ENCODE results near the gene KRT5.
A peak's percentile ranks its signal among the peaks of the same experiment; 100 is the strongest.
"Not testable (repeated sequence)": the region's sequence is repeated elsewhere in the genome, so short reads cannot be mapped to it uniquely, and the experiment has no call there.

KRT5 gene

DNA sequence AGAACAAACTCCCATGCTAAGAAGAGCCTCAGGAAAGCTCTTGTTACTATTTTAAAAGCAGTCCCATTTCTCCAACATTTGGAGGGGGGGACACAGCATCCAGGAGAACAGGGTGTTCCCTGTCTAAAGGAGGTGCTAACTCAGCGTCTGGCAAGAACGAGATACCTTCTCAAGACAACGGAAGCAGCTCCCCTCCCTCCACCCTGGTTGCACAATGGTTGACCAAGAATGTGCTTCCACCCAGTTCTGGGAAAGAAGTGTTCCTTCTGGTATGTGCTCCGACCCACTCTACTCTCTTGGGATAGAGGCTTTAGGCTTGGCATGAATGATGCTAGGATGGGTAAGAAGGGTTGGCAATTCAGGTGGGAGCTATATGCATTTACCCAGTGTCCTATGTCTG, 25.7 kb downstream of the KRT5 start:
- peak; percentile 78 for DNase-seq (ENCODE audit: low spot score)

DNA sequence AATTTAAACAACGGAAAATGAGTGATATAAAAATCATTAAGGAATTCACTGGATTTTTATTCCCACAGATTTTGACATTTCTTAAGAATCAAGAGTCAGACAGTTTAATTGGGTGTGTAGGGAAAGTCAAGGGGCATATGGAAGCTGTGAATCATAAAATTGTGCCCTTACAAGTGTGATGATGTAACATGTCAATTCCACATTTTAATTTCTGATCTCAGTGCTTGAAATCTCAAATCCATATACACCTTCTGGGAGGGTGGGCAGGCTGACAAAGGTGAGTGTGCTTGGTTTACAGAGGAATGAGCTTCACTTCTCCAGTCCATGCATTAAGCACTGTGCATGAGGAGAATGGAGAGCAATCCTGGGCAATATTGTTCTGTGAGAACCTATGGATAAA, 26.1 kb downstream of the KRT5 start:
- no peak for DNase-seq (ENCODE audit: low spot score)

DNA sequence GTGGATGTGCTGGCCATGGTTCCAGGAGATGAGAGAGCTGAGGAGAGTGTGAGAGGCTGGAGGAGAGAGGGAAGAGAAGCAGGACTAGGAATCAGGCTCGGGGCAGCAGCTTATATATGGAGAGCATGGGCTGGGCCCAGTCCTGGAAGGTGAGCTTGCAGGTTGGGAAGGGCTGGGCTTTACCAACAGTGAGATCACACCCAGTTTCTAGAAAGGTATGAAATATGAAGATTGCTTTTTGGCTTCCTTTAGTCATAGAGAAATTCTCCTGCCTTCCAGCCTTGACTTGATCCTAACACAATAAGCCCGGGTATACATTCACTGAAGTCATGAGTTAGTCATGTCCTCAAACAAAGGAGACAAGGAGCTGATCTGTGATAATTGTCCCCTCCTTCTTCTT, 27.0 kb downstream of the KRT5 start, which contains the start of gene KRT6A:
Gene KRT6A, minus strand, starts transcription at position 86 of the 400 bp plus-strand sequence. Its CDS starts 69 bp downstream, at position 17.
- no peak for DNase-seq (ENCODE audit: low spot score)

DNA sequence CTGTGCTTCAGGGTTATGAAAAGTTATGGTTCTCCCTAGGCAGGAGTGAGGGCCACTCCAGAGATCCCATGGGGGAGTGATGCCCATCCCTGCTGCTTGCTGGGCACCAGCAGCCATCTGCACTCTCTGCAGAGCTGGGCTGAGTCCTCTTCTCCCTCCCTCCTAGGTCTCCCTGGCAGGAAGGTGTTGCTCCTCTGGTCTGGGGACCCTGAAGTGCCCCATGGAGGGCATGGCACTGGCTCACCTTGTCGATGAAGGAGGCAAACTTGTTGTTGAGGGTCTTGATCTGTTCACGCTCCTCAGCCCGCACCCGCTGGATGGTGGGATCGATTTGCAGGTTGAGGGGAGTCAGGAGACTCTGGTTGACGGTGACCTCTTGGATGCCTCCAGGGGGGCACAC, 27.8 kb downstream of the KRT5 start:
- DNase-seq (ENCODE audit: low spot score): not testable (repeated sequence)

DNA sequence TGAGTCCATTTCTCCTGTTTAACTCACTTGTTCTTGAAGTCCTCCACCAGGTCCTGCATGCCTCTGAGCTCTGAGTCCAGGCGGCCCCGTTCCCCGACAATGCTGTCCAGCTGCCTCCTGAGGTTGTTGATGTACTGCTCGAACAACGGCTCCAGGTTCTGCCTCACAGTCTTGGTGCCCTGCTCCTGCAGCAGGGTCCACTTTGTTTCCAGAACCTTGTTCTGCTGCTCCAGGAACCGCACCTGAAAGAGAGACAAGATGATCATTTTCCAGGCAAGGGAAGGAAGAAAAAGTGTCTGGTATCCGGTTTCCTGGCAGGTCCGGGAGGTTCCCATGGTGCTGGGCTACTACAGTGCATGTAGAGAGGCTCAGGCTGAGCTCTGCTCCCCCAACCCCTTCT, 28.7 kb downstream of the KRT5 start:
- not testable (repeated sequence) for DNase-seq (ENCODE audit: low spot score)

DNA sequence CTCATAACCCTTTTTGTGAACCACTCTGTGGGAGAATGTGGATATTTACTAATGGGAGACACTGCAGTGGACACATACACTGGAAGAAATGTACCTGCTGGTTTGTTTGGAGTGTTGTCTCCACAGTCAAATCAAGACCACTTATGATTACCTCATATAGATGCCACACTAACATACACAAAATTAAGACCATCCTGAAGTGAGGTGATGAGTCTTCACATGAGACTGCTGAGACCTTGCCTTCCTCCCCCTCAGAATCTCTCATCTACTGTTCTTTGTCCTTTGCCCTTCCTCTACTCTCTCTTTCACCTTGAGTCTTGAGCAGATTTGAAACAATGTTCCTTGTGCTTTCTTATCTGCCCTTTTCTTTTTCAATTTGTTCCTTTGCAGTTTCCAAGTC, 31.5 kb downstream of the KRT5 start:
- no peak for DNase-seq (ENCODE audit: low spot score)

DNA sequence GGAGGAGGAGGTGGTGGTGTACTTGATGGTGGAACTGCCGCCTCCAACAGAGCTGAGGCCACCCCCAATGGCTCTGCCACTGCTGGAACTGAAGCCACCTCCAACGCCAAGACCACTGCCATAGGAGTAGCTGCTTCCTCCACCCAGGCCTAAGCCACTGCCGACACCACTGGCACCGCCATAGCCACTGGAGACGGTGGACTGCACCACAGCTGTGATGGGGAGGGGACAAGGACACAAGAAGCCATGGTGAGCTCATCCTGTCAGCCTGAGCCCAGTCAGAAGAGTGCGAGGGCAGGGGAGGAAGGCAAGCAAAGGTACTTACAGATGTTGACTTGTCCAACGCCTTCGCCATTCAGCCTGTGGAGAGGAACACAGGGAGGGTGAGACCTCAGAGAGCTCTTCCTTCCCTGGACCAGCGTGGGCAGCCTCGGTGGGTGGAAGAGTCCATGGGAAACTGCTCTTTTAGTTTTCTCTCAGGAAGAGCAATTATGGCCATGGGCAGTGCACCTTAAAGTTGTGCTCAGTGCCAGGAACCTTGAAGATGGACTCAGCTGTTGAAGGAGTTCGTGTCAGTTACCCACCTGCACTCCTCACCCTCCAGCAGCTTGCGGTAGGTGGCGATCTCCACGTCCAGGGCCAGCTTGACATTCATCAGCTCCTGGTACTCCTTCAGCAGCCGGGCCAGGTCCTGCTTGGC, 32.3 kb downstream of the KRT5 start:
- not testable (repeated sequence) for DNase-seq (ENCODE audit: low spot score)

DNA sequence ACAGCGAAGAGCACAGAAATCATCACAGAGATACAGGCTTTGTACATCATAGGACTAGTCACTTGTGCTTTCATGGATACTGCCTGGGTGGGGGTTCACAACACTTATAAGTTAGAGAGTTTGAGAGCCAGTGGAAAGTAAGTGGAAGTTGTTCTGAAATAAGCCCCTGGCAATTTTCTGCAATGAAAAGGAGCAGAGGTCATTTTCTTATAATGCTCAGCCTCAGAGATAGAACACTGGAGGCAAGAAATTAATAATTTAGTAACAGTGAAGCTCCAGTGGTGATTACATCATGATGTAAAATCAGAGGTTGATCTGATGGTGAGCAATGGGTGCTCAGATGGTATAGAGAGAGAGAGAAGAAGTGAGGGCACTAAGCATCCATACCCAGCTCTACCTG, 33.0 kb downstream of the KRT5 start:
- no peak for DNase-seq (ENCODE audit: low spot score)

DNA sequence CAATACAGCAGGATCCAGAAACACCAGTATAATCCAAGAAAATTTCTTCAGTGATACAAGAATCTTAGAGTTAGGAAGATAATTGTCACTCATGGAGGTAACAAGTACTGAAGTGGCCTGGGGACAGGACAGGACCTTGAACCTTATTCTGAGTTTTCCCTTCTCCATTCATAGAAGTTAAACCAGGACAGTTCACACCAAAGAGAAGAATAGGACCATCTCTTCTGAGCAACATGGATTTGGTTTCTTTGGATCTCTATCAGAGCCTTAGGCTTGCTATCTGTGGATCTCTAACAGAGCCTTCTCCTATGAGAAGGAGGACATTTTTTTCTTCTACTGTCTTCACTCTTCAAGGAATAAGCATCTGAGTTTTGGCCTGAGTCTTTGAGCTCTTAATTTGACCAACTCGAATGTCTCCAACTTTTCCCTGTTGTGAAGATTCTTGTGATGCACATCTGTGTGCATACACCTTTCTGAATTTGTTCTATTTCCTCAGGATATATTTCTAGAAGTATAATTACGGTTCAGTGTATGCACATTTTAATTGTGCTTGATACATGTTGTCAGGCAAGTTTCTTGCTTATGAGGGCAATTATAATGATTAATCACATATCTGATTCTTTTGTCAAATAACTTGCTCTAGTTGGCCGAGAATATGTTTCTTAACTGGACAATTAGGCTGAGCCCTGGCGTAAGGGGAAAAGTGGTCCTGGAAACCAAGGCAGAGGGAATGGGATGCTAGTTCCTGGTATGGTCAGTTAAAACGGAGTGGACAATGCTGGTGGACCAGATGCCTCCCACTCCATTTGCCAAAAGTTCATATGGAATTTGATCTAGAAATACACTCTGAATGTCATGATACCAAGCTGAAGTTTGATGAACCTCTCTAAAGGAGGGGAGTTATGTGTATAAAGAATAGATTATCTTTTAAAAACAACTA, 33.8 kb downstream of the KRT5 start:
- no peak for DNase-seq (ENCODE audit: low spot score)

DNA sequence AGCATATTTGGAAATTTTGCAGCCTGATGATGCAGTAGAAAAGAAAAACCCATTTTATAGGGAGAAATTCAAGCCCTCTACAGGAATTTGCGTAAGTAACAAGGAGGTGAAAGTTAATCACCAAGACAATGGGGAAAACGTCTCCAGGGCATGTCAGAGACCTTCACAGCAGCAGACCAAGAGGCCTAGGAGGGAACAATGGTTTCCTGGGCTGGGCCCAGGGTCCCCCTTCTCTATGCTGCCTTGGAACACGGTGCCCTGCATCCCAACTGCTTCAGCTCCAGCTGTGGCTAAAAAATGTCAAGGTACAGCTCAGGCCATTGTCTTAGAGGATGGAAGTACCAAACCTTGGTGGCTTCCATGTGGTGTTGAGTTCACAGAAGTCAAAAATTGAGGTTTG, 40.1 kb downstream of the KRT5 start:
- DNase-seq (ENCODE audit: low spot score): no peak

DNA sequence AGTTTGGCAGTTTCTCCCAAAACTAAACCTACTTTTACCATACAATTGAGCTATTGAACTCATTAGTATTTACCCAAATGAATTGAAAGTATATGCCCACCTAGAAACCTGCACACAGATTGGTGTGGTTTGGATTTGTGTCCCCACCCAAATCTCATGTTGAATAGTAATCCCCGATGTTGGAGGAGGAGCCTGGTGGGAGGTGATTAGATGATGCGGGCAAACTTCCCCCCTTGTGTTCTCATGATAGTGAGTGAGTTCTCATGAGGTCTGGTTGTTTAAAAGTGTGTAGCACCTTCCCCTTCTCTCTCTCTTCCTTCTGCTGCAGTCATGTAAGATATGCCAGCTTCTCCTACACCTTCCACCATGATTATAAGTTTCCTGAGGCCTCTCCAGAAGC, 42.5 kb downstream of the KRT5 start:
- no peak for DNase-seq (ENCODE audit: low spot score)

DNA sequence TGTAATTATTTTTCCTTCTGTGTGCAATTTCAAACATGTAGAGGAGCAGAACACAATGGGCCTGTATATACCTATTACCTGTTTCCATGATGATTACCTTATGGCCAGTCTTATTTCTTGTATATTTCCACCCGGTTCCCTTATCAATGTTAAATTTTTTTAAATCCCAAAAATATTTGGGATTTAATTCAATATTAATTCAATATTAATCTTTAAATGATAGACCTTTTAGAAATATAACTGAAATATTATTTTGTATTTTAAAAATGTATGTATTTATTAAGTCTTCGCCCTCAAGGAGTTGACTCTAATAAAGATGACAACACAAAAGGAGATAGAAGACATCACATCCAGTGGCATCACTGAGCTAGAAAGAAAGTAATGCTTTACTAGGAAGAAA, 46.0 kb downstream of the KRT5 start:
- DNase-seq (ENCODE audit: low spot score): no peak

DNA sequence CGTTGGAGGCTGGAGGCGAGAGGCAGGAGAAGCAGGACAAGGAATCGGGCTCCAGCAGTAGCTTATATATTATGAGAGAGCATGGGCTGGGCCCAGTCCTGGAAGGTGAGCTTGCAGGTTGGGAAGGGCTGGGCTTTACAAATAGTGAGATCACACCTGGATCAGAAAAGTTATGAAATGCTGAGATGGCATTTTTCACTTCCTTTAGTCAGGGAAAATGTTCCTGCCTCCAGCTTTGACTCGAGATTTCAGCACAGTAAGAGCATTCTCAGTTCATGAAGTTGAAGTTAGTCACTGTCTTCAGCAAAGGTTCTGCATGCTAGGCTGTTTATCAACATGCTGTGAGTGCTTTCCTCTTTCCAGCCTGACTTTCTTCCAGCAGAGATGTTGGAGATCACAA, 46.4 kb downstream of the KRT5 start, which contains the start of gene KRT6C:
Gene KRT6C, minus strand, starts transcription at position 38 of the 400 bp plus-strand sequence. CDS start 68 bp downstream, outside the sequence.
- no peak for DNase-seq (ENCODE audit: low spot score)

DNA sequence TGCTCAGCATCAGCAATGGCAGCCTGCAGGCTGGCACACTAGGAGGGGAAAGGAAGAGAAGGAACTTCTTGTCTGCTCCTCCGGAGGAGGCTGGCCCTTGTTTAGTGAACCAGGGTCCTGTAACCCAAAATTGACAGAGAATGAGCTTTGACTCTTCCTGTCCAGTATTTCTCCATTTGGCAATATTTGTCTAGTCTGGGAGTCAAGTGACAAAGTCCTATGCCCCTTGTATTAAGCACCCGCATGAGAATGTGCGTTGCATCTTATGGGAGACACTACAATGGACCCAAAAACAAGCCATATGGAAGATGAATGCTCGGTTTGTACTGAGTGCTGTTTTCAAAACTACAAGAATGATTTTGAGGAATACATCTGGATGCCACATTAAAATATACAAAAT, 50.3 kb downstream of the KRT5 start:
- no peak for DNase-seq (ENCODE audit: low spot score)

DNA sequence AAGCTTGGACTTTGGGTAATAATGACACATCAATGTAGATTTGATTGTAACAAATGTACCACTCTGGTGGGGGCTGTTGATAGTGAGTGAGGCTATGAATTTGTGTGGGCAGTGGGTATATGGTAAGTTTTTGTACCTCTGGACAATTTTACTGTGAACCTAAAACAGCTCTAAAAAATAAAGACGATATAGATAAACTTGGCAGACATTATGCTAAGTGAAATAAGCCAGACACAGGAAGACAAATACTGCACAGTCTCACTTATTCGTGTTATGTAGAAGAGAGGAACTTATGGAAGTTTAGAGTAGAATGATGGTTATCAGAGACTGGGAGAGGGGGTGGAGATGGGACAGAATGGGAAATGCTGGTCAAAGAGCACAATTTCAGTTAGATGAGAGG, 55.3 kb downstream of the KRT5 start:
- DNase-seq (ENCODE audit: low spot score): no peak

Data from AG20443 (cell line).